Measurements from ENCODE around the gene GRAMD1B.
A peak's percentile ranks its signal among the peaks of the same experiment; 100 is the strongest.

The GRAMD1B gene

DNA sequence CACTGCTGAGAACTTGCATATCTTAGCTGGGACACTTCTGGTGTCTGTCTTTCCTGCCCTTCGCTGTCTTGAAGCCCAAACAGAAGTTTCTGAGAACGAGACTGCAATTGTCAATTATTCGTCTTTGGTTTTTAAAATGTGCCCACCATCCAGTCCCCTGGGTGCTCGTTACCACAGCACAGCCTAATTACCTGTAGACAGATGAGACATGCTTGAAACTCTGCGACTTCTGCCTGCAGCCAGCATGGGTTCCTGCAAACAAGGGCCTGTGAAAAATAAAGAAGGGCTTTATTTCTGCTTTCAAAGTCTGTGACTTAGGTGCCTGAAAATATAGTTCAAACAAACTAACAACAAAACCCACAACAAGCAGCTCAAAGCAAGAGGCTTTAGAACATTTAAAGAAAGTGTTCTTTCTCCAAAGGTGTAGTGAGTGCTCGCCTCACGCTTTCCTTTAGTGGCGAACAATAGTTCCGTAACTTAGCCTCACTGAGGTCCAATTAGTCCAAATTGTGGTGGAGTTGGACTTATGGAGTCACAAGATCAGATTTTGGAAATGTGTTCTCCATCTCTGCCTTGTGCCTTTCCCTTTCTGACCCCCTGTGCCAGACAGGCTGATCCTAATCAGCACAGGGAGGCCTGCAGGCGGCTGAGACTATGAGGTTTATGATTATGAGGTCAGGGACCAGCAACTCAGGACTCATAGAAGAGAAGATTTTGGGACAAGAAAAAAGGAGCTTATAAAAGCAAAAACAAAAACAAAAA lies 20.4 kb upstream of the GRAMD1B start:
- DNase-seq = no peak

DNA sequence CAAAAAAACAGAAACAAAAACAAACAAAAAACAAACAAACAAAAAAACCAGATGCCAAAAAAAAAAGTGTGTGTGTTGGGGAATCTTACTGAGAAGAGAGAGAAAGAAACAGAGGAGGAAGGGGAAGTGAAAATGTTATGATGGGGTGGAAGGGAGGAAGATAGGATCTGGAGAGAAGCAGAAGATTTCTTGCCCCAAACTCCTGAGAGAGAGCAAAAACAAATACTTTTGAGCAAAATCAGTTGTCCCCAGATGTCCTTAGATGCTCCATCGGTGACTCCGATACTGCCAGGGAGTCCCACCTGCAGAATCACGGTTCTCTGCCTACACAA lies 19.9 kb upstream of the GRAMD1B start:
- no peak for DNase-seq

- DNase-seq = no peak
Observed at GRCh38 chr11:123413636-123414035, 16.4 kb upstream of the GRAMD1B start.

GRCh38 chr11:123416566-123416965 lies 13.5 kb upstream of the GRAMD1B start:
- no peak for DNase-seq

DNA sequence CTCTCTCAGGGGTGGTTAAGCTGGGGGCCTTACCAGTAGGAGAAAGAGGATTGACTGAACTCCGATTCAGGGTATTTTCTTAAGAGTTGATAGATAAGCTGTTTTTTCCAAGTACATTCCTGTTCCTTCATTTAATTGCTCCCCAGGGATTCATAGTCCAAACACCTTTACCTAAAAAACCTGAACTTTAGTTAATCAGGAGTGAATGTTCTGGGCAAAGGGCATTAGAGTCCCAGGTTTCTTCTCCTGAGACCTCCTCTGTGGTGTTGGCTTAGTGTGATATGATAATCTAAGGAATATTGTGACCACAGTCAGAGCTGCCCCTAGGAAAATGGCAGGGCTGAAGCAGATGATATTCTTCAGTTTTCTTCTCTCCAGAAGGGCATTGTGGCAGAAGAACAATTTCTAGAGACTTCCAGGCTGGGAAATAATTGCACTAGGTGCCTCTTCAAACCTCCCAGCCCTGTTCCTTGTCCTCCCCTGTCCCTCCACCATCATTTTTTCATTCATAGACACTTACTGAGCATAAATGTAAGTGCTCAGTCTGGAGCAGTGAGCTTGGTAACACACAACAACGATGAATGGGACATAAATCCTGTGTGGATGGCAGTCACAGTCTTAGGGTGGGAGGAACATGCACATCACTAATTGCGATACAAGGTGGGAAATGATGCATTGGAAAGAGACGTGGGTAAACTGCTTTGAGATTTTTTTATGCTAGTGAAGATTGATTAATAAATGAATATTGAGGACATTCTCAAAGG lies 11.5 kb upstream of the GRAMD1B start:
- DNase-seq = no peak

GRCh38 chr11:123419731-123420452 lies 10.2 kb upstream of the GRAMD1B start:
- no peak for DNase-seq

GRCh38 chr11:123421589-123421988 lies 8.5 kb upstream of the GRAMD1B start:
- no peak for DNase-seq

DNA sequence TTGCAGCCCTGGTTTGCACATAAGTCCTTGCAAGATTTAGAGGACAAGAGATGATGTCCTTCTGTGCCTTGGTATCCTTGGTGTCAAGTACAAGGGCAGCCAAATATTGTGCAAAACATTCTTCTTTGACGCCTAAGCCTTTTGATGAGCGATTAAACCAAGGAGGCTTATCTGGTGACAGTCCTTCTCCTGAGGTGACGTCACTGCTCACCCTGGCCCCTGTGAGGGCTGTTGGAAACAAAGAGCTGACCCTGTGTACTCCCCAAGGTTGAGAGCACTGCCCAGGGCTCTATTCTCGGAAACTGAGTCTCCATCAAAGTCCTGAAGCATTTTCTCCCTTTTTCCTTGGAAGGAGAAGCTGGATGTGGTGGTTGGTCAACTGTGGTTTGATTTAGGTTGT lies 4.7 kb upstream of the GRAMD1B start:
- DNase-seq = no peak

DNA sequence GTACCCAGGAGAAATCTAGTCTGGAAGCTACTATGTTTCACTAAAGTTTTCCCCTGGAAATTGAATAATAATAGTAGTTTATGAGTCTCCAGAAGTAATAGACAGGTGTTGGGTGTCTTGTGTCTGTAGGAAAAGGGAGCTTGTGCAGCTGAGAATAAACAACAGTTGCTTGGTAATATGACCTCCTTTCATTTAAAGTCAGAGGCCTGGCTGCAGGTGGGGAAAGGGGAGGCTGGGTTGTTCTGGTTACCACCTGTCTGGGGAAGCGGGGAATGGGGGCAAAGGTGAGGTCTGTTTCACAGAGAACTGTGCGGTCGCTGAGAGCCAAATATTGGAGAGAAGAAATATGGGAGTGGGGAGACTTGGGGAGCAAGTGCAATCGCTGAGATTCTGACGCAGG lies 3.3 kb upstream of the GRAMD1B start:
- no peak for DNase-seq

DNA sequence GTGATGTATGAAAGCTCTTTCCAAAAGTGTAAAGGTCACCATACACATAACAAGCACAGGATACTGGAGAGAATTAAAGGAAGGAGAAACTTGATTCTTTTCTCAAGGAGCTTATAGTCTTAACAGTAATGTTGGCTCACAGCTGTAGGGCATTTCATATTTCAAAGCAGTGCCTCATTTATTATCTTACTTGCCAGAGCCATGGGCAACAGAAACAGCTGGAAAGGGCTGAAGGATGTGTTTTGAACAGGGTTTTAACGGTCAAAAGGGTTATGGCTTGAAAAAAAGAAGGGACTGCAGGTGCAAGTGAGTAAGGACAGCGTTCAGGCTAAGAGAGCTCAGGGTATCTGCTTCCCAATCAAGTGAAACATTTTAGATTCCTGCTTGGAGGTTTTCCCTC lies 2.7 kb upstream of the GRAMD1B start:
- DNase-seq = no peak

- no peak for DNase-seq
Observed at GRCh38 chr11:123428116-123428715, 1.9 kb upstream of the GRAMD1B start.

GRCh38 chr11:123429336-123429735 lies 733 bp upstream of the GRAMD1B start:
- no peak for DNase-seq

DNA sequence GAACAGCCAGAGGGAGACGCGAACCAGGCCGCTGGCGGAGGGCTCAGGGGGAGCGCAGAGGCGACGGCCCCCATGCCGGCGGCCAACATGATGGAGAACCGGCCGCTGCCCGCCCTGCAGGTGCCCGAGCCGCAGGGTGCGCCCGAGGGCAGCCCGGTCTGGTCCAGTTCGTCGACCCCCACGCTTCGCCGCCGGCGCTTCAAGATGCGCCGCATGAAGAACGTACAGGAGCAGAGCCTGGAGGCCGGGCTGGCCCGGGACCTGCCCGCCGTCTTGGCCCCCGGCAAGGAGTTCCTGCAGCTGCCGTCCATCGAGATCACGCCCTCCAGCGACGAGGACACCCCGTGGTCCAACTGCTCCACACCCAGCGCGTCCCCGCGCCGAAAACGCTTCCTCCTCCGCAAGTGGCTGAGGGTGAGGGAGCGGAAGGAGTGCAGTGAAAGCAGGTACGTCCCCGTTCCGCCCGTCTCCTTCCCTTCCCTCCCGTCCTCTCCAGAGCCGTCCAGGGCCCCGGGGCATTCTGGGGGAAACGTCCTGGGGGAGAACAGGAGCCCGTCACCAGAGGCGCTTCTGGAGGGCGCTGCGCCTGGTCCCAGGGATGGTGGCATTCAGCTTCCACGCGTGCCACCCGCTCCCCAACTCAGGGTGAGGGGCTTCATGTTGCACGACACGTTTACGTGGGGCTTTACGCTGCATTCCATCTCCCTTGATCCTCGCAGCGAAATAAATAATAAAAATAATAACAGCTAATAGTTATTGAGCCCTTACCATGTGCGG lies 840 bp downstream of the GRAMD1B start:
- DNase-seq = peak; percentile 41

DNA sequence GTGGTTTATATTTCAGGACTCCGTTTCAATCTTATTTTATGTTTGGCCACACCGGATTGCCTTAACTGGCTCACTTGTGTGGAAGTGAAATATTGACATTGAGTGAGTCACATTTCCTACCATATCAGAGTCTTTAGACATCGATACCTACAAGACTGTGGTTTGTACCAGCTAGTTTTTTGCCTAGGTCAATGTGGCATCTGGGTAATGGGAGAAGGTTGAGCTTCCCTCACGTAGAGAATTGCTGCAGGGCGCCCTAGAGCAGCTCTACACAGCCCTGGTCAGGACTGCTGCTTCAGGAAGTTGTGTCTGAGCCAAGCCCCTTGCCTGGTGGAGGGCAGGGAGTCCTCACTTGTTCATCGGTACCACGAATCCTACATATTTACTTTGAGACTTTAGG lies 1.6 kb downstream of the GRAMD1B start:
- no peak for DNase-seq

DNA sequence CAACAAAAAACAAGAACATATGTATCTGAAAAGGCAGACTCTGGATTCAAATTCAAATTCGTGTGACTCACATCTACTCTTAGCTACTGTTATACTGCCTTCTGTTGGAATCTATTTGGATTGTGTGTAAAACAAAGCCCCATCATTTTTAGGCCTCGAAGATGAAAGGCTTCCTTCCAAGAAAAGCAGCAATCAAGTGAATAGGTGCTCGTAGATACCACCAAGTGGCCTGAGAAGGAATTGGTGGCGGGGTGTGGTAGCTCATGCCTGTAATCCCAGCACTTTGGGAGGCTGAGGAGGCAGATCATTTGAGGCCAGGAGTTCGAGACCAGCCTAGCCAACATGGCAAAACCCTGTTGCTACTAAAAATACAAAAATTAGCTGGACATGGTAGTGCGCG lies 4.2 kb downstream of the GRAMD1B start:
- peak; percentile 71 for DNase-seq

GRCh38 chr11:123434911-123435310 lies 4.8 kb downstream of the GRAMD1B start:
- no peak for DNase-seq

GRCh38 chr11:123437236-123437979 lies 7.3 kb downstream of the GRAMD1B start:
- DNase-seq = no peak

GRCh38 chr11:123438131-123438627 lies 8.1 kb downstream of the GRAMD1B start:
- DNase-seq = no peak

- no peak for DNase-seq
Observed at GRCh38 chr11:123439616-123440015, 9.5 kb downstream of the GRAMD1B start.

- no peak for DNase-seq
Observed at GRCh38 chr11:123441161-123441560, 11.1 kb downstream of the GRAMD1B start.

DNA sequence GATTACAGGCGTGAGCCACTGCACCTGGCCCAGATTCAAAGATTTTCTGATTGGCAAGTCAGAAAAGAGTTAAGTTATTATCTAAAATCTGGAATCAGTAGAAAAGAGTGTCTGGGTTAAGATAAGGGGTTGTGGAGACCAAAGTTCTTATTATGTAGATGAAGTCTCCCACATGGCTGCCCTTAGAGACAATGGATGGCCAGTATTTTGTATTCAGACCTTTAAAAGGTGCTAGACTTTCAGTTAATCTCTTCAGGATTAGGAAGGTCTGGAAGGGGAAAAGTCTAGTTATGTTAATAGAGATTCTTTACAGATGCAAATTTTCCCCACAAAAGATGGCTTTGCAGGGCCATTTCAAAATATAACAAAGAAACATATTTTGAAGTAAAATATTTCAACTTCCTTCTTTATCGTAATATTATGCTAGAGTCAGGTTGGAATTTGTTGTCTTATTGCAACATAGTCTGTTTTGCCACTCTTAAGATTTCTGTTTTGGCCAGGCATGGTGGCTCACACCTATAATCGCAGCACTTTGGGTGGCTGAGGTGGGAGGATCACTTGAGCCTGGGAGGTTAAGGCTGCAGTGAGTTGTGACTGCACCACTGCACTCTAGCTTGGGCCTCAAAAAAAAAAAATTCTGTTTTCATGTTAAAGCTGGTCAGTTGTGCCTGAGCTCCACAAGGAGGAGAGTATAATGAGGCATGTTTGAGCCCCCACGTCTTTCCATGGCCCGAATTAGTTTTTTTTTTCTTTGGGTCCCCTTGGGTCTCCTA lies 14.0 kb downstream of the GRAMD1B start:
- DNase-seq = no peak
